ENCODE data around the gene REV3L.

- TF ChIP-seq POLR2AphosphoS5 (IDR thresholded peaks at IDR 0.05; ENCODE audit: borderline replicate concordance, low read depth, low read length) (no peak), EZH2 (IDR thresholded peaks at IDR 0.05) (no peak), FOXP2 (optimal IDR thresholded peaks at IDR 0.05; ENCODE audit: control extremely low read depth, extremely low read length, insufficient read depth) (no peak)
Measured at GRCh38 chr6:111337829-111338236, 145.2 kb downstream of the REV3L start.

Measured in SK-N-MC (cell line).